ENCODE data around the gene PHACTR4.

DNA sequence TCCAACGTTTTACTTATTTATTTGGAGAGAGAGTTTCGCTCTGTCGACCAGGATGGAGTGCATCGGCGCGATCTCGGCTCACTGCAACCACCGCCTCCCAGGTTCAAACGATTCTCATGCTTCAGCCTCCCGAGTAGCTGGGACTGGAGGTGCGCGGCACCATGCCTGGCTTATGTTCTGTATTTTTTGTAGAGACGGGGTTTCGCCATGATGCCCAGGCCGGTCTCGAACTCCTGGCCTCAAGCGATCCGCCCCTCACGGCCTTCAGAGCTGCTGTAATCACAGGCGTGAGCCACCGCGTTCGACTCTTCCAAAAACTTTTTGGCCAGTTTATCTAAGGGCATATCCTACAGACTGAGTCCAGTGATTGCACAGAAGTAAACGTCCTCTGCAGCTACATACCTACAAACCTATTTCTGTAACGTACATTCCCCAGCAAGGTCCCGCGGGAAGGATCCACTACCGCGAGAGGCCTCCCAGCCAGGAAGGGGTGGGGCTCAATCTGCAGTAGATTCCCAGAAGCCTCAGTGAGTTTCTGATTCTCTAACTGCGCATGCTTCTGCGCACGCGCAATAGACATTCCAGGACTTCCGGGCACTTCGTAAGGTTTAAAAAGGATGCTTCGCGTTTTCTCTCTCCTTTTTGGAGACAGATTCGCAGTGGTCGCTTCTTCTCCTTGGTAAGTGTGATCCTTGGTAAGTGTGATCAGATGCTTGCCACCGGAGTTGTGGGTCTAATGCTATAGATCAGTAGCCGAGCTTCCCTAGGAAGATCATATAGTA, 136.1 kb downstream of the PHACTR4 start, which contains the start of gene RCC1:
- TF ChIP-seq CTCF (IDR thresholded peaks at IDR 0.05), result no peak
- TF ChIP-seq POLR2A (IDR thresholded peaks at IDR 0.05), result peak; percentile 99
